Ascending aorta (tissue), 2 donors: Measurements from ENCODE around the gene PIAS4. TPM values are rescaled to one million over a fixed set of nuclear protein-coding genes. Genes with fewer than 3 reads are reported as not detected.

Experiments
- DNase-seq, 2 donors: peaks; one replicate each; pipeline ENCODE4 v3.0.0-alpha.2; 2019; ENCODE audit warnings: low spot score in 2 of 2
- H3K27ac ChIP-seq, 2 donors: fragments of 200-600 bp; sonication (generic); one replicate each; pipeline ENCODE4 v1.5.1; 2016 to 2017; ENCODE audit warnings: mild to moderate bottlenecking in 1 of 2
- H3K27me3 ChIP-seq: fragments of 200-600 bp; sonication (generic); one replicate; pipeline ENCODE4 v1.5.1; 2017
- H3K36me3 ChIP-seq, 2 donors: fragments of 200-600 bp; sonication (generic); one replicate each; pipeline ENCODE4 v1.5.1; 2016
- H3K4me1 ChIP-seq, 2 donors: fragments of 200-600 bp; sonication (generic); one replicate each; pipeline ENCODE4 v1.5.1; 2016 to 2017; ENCODE audit warnings: mild to moderate bottlenecking in 1 of 2
- H3K4me3 ChIP-seq, 2 donors: fragments of 200-600 bp; sonication (generic); one replicate each; pipeline ENCODE4 v1.5.1; 2016 to 2017; ENCODE audit warnings: mild to moderate bottlenecking in 1 of 2
- H3K9me3 ChIP-seq, 2 donors: fragments of 200-600 bp; sonication (generic); one replicate each; pipeline ENCODE4 v1.5.1; 2016
- intact Hi-C: fragments of 100-400 bp; cut with DNase I; formaldehyde crosslinking; loops from one replicate; pipeline ENCODE4 v1.15.1; 2023
- total RNA-seq: library from RNA; depleted of rRNA; stranded (reverse); fragments of >200 nt; gene quantifications from one replicate; pipeline ENCODE4 v1.1.0, GENCODE V29; 2016
- TF ChIP-seq, protein P1 (sequence below), 3 experiments: fragments of 200-600 bp in 2 of 3; fragments of 450-650 bp in 1 of 3; sonication (generic) in 2 of 3; IDR thresholded peaks; one replicate each; pipeline ENCODE4 v1.5.1; 2016 to 2019; ENCODE audit warnings: antibody characterized with exemption in 3 of 3, mild to moderate bottlenecking in 1 of 3, moderate library complexity in 1 of 3

PIAS4 gene
- total RNA-seq, 1 donor from 2014 or later = 30.8 TPM

DNA sequence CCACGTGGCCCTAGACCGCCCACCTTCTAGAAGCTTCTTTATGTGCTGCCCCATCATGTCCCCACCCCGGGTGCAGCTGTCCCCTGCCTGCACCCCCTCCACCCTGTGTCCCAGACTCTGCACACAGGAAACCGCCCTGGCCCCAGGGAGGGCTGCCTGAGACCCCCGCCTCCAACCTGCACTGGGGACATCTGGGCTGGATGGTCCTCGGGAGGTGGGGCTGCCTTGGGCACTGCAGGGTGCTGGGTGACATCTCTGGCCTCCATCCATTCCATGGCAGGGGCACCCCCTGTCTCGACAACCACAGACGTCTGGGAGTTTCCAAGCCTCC, 77.0 kb downstream of the PIAS4 start:
- Histone ChIP-seq H3K9me3 (no peaks in the 10 kb centered on the region), H3K27me3 (no peaks in the 10 kb centered on the region), H3K4me1 (no peaks in the 10 kb centered on the region), H3K36me3 (peaks cover 4 to 6% of the 10 kb centered on the region in 2 donors), H3K27ac (no peak overlapping the region), H3K4me3 (no peak overlapping the region)
- intact Hi-C loops = no loop called here
- TF ChIP-seq, protein P1, sequence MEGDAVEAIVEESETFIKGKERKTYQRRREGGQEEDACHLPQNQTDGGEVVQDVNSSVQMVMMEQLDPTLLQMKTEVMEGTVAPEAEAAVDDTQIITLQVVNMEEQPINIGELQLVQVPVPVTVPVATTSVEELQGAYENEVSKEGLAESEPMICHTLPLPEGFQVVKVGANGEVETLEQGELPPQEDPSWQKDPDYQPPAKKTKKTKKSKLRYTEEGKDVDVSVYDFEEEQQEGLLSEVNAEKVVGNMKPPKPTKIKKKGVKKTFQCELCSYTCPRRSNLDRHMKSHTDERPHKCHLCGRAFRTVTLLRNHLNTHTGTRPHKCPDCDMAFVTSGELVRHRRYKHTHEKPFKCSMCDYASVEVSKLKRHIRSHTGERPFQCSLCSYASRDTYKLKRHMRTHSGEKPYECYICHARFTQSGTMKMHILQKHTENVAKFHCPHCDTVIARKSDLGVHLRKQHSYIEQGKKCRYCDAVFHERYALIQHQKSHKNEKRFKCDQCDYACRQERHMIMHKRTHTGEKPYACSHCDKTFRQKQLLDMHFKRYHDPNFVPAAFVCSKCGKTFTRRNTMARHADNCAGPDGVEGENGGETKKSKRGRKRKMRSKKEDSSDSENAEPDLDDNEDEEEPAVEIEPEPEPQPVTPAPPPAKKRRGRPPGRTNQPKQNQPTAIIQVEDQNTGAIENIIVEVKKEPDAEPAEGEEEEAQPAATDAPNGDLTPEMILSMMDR (IDR thresholded peaks at IDR 0.05) = no peak
- DNase-seq = no peak

DNA sequence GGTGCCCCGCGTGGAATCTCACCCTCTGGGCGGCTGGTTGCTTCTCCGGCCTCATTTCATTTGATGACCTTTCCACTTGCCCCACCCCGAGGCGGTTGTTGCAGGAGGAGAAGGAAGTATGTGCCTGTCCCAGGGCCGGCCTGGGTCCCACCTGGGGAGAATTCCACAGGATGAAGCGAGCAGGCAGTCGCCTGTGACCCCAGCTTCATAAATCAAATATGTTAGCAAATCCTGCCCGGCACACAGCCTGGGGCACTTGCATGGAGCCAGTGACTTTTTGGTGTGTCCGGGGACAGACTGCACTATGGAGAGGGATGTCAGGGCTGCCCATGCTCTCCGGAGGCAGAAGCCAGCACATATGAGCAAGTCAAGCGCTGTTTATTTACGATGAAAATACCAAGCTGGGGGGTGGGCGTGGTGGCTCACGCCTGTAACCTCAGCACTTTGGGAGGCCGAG, 78.9 kb downstream of the PIAS4 start:
- TF ChIP-seq, protein P1 (IDR thresholded peaks at IDR 0.05) = no peak
- H3K4me1 ChIP-seq = no peaks in the 10 kb centered on the region
- no peak overlapping the region for H3K27ac ChIP-seq
- intact Hi-C loops = no loop called here
- H3K27me3 ChIP-seq = no peaks in the 10 kb centered on the region
- no peak for DNase-seq
- no peak overlapping the region for H3K4me3 ChIP-seq
- H3K36me3 ChIP-seq = peaks cover 17 to 20% of the 10 kb centered on the region in 2 donors
- H3K9me3 ChIP-seq = no peaks in the 10 kb centered on the region

DNA sequence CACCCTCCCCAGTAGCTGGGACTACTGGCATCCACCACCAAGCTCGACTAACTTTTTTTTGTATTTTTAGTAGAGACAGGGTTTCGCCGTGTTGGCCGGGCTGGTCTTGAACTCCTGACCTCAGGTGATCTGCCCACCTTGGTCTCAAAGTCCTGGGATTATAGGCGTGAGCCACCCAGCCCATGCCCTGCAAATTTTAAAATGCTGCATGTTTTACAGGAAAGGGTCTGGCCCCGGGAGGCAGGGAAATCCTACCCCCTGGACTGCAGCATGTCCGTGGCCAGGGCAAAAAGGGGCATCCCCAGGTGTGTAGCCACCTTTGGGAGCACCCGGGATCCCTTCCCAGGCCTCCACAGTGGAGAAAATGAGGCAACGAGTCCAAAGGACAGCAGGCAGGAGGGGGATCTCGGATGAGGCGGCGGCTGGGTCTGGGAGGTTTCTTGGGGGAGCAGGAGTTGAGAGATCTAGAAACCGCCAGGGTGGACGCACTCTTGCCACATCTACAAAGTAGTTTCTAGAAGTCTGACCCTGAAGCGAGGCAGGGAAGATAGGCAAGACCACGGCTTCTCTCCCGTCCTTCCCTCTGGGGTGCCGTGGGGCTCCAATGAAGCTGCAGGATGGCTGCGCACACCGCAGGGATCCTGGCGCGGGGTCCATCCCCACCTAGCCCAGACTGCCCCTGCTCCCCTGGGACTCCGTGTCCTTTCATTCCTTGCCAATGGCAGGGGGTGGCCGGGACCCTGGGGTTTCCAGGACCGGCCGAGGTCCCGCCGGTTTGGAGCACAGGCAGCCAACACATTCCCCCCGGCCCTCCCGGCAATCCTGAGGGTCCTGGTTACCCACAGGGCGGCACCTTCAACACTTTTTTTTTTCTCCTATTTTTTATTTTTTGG, 80.5 kb downstream of the PIAS4 start:
- TF ChIP-seq, protein P1 (IDR thresholded peaks at IDR 0.05) = no peak
- Histone ChIP-seq H3K27me3 (no peaks in the 10 kb centered on the region), H3K4me1 (no peaks in the 10 kb centered on the region), H3K9me3 (no peaks in the 10 kb centered on the region), H3K36me3 (peaks cover 30 to 36% of the 10 kb centered on the region in 2 donors), H3K4me3 (no peak overlapping the region), H3K27ac (no peak overlapping the region)
- DNase-seq = no peak
- intact Hi-C loops = no loop called here

DNA sequence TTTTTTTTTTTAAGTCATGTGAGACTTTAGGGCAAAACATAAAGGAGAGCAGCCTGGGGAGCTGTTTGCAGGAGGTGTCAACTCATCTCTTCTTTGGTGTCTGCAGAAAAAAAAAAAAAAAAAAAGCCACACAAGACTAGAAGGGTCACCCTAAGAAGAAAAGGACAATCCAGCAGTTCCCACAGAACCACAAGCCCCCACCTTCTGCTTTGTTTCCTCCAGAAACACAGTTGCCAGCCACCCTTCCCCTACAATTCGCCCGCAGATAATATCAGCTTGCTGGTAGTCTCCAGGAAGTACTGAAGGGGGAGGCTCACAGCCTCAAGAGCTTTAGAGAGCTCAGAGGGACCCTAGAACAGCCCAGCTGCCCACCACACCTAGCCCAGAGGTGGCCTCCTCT, 81.4 kb downstream of the PIAS4 start:
- no peaks in the 10 kb centered on the region for H3K9me3 ChIP-seq
- intact Hi-C loops = no loop called here
- H3K27me3 ChIP-seq = no peaks in the 10 kb centered on the region
- no peak for DNase-seq
- TF ChIP-seq, protein P1 (IDR thresholded peaks at IDR 0.05) = no peak
- no peak overlapping the region for H3K27ac ChIP-seq
- H3K4me1 ChIP-seq = no peaks in the 10 kb centered on the region
- no peak overlapping the region for H3K4me3 ChIP-seq
- H3K36me3 ChIP-seq = peaks cover 39 to 45% of the 10 kb centered on the region in 2 donors

Other genes starting within 250 kb of the PIAS4 start
- gene APBA3, start 246.0 kb upstream of the PIAS4 start, total RNA-seq = 58.9 TPM
- gene MRPL54, start 245.1 kb upstream of the PIAS4 start, total RNA-seq = 34.9 TPM
- not detected for gene RAX2, start 235.5 kb upstream of the PIAS4 start, total RNA-seq
- gene MATK, start 221.4 kb upstream of the PIAS4 start, total RNA-seq = not detected
- not detected for gene ZFR2, start 138.7 kb upstream of the PIAS4 start, total RNA-seq
- gene ATCAY, start 127.1 kb upstream of the PIAS4 start, total RNA-seq = not detected
- not detected for gene NMRK2, start 74.7 kb upstream of the PIAS4 start, total RNA-seq
- gene DAPK3, start 36.6 kb upstream of the PIAS4 start, total RNA-seq = 135 TPM
- gene EEF2, start 22.3 kb upstream of the PIAS4 start, total RNA-seq = 1,544 TPM
- gene ZBTB7A, start 59.2 kb downstream of the PIAS4 start, total RNA-seq = 76.4 TPM
- gene MAP2K2, start 116.4 kb downstream of the PIAS4 start, total RNA-seq = 155 TPM
- gene CREB3L3, start 145.9 kb downstream of the PIAS4 start, total RNA-seq = 2.8 TPM
- 5.9 TPM for gene SIRT6, start 174.8 kb downstream of the PIAS4 start, total RNA-seq
- gene ANKRD24, start 175.0 kb downstream of the PIAS4 start, total RNA-seq = not detected
- not detected for gene EBI3, start 221.8 kb downstream of the PIAS4 start, total RNA-seq
- gene YJU2, start 239.3 kb downstream of the PIAS4 start, total RNA-seq = 64.6 TPM